Retinal pigment epithelial cell (primary cell): Measurements from ENCODE around the gene APP.
A peak's percentile ranks its signal among the peaks of the same experiment; 100 is the strongest.

Experiments used
- DNase-seq: peaks from one replicate; pipeline ENCODE4 v3.0.0-alpha.2; 2010; ENCODE audit warnings: low read depth
- H3K4me3 ChIP-seq: 2 replicates; pipeline ENCODE4 v1.5.1; 2011; ENCODE audit warnings: mild to moderate bottlenecking, low read length, control low read depth, moderate library complexity
- CTCF ChIP-seq: conservative IDR thresholded peaks from 2 replicates; pipeline ENCODE4 v1.5.1; 2011; ENCODE audit warnings: low read depth, low read length, control low read depth, inconsistent platforms

Gene APP

GRCh38 chr21:26177187-26177586 is 6.6 kb upstream of the APP start:
- H3K4me3 ChIP-seq, result no peak overlapping the region
- no peak for TF ChIP-seq CTCF
- DNase-seq, result no peak

- no peak for TF ChIP-seq CTCF
- no peak for DNase-seq
- H3K4me3 ChIP-seq, result peak overlapping the region; percentile 90
Observed at GRCh38 chr21:26171258-26172100, 909 bp upstream of the APP start.

GRCh38 chr21:26169611-26170470 is 729 bp downstream of the APP start:
- no peak for DNase-seq
- TF ChIP-seq CTCF, result no peak
- peak overlapping the region; percentile 90 for H3K4me3 ChIP-seq

GRCh38 chr21:26169061-26169610 is 1.4 kb downstream of the APP start:
- DNase-seq, result no peak
- peak overlapping the region; percentile 90 for H3K4me3 ChIP-seq
- peak; percentile 54 for TF ChIP-seq CTCF

GRCh38 chr21:26168371-26168770 is 2.2 kb downstream of the APP start:
- no peak for TF ChIP-seq CTCF
- H3K4me3 ChIP-seq, result peak overlapping the region; percentile 90
- DNase-seq, result no peak

GRCh38 chr21:26167593-26167992 is 3.0 kb downstream of the APP start:
- DNase-seq, result no peak
- peak overlapping the region; percentile 90 for H3K4me3 ChIP-seq

More at GRCh38 chr21:26167593-26167992, 3.0 kb downstream of the APP start:
- TF ChIP-seq CTCF, result no peak
